Measurements from ENCODE around the gene SLC43A1. TPM values are rescaled to one million over a fixed set of nuclear protein-coding genes. Genes with fewer than 3 reads are reported as not detected.

The SLC43A1 gene
- total RNA-seq, 2 donors from 2014 or later = 8.4 to 9.1 TPM

- Mint-ChIP-seq H3K36me3 (ENCODE audit: low read depth) (no peaks in the 10 kb centered on the region), H3K4me3 (no peak overlapping the region), H3K27ac (no peak overlapping the region), H3K27me3 (ENCODE audit: insufficient read depth) (peaks cover 91% of the 10 kb centered on the region), H3K4me1 (peaks cover 19% of the 10 kb centered on the region), H3K9me3 (no peaks in the 10 kb centered on the region)
- H3K4me3 ChIP-seq (ENCODE audit: low read length) = no peak overlapping the region
- H3K9ac ChIP-seq (ENCODE audit: extremely low read depth, low read length, poor library complexity, severe bottlenecking) = no peak overlapping the region
- H3K9me3 ChIP-seq (ENCODE audit: control insufficient read depth, low read length) = no peaks in the 10 kb centered on the region
- WGBS, 2 experiments (ENCODE audit: insufficient coverage in 1 of 2, insufficient read length in 1 of 2) = 71 to 75% methylated on average over 1 to 3 of the region's 3 CpGs
- no peak for DNase-seq
- no peak for TF ChIP-seq CTCF (conservative IDR thresholded peaks at IDR 0.05)
- peaks cover 96% of the 10 kb centered on the region for H3K27me3 ChIP-seq (ENCODE audit: control insufficient read depth, insufficient read depth, low read length, poor library complexity, severe bottlenecking)
- H3K4me1 ChIP-seq (ENCODE audit: control insufficient read depth, insufficient read depth, low read length) = peaks cover 3% of the 10 kb centered on the region
- no peaks in the 10 kb centered on the region for H3K36me3 ChIP-seq (ENCODE audit: control insufficient read depth, insufficient read depth, low read length)
- H3K27ac ChIP-seq (ENCODE audit: low read depth, low read length) = no peak overlapping the region
Measured at GRCh38 chr11:57462597-57462996, 52.9 kb downstream of the SLC43A1 start.

GRCh38 chr11:57461841-57462489 lies 53.5 kb downstream of the SLC43A1 start:
- no peak for DNase-seq
- Mint-ChIP-seq H3K4me3 (peak overlapping the region; percentile 60), H3K27me3 (ENCODE audit: insufficient read depth) (peaks cover 92% of the 10 kb centered on the region), H3K27ac (no peak overlapping the region), H3K36me3 (ENCODE audit: low read depth) (no peaks in the 10 kb centered on the region), H3K9me3 (no peaks in the 10 kb centered on the region), H3K4me1 (peaks cover 23% of the 10 kb centered on the region)
- Histone ChIP-seq H3K4me1 (ENCODE audit: control insufficient read depth, insufficient read depth, low read length) (peaks cover 3% of the 10 kb centered on the region), H3K9ac (ENCODE audit: extremely low read depth, low read length, poor library complexity, severe bottlenecking) (no peak overlapping the region), H3K9me3 (ENCODE audit: control insufficient read depth, low read length) (no peaks in the 10 kb centered on the region), H3K4me3 (ENCODE audit: low read length) (no peak overlapping the region), H3K27ac (ENCODE audit: low read depth, low read length) (no peak overlapping the region), H3K36me3 (ENCODE audit: control insufficient read depth, insufficient read depth, low read length) (no peaks in the 10 kb centered on the region), H3K27me3 (ENCODE audit: control insufficient read depth, insufficient read depth, low read length, poor library complexity, severe bottlenecking) (peaks cover 95% of the 10 kb centered on the region)
- TF ChIP-seq CTCF (conservative IDR thresholded peaks at IDR 0.05) = no peak
- 74 to 81% methylated on average over 15 to 16 of the region's 16 CpGs for WGBS, 2 experiments (ENCODE audit: insufficient coverage in 1 of 2, insufficient read length in 1 of 2)

GRCh38 chr11:57460758-57461749 lies 54.4 kb downstream of the SLC43A1 start:
- Mint-ChIP-seq H3K4me1 (peaks cover 24% of the 10 kb centered on the region), H3K4me3 (peak overlapping the region; percentile 60), H3K27ac (no peak overlapping the region), H3K9me3 (no peaks in the 10 kb centered on the region), H3K36me3 (ENCODE audit: low read depth) (no peaks in the 10 kb centered on the region), H3K27me3 (ENCODE audit: insufficient read depth) (peaks cover 91% of the 10 kb centered on the region)
- H3K4me1 ChIP-seq (ENCODE audit: control insufficient read depth, insufficient read depth, low read length) = peaks cover 3% of the 10 kb centered on the region
- no peaks in the 10 kb centered on the region for H3K36me3 ChIP-seq (ENCODE audit: control insufficient read depth, insufficient read depth, low read length)
- H3K9me3 ChIP-seq (ENCODE audit: control insufficient read depth, low read length) = no peaks in the 10 kb centered on the region
- peaks cover 96% of the 10 kb centered on the region for H3K27me3 ChIP-seq (ENCODE audit: control insufficient read depth, insufficient read depth, low read length, poor library complexity, severe bottlenecking)
- no peak for TF ChIP-seq CTCF (conservative IDR thresholded peaks at IDR 0.05)
- peak; percentile 82 for DNase-seq
- H3K27ac ChIP-seq (ENCODE audit: low read depth, low read length) = no peak overlapping the region
- WGBS, 2 experiments (ENCODE audit: insufficient coverage in 1 of 2, insufficient read length in 1 of 2) = 3 to 13% methylated on average over 12 to 50 of the region's 50 CpGs
- H3K9ac ChIP-seq (ENCODE audit: extremely low read depth, low read length, poor library complexity, severe bottlenecking) = no peak overlapping the region
- H3K4me3 ChIP-seq (ENCODE audit: low read length) = no peak overlapping the region

Data from endodermal cell (in vitro differentiated cells).